CD14-positive monocyte (primary cell): ENCODE measurements around the gene ATP2B1. TPM values are rescaled to one million over a fixed set of nuclear protein-coding genes. Genes with fewer than 3 reads are reported as not detected.

Experiments
- DNase-seq, 3 donors: peaks; one replicate each; pipeline ENCODE4 v3.0.0-alpha.2; 2011 to 2022
- H2AFZ ChIP-seq: 2 replicates; pipeline ENCODE4 v1.6.0; 2012; ENCODE audit warnings: mild to moderate bottlenecking, low read depth, low read length, inconsistent platforms; ENCODE audit not compliant: insufficient read depth, poor library complexity, severe bottlenecking
- H3K27ac ChIP-seq, 2 donors: 1 replicate in 1 of 2; 2 replicates in 1 of 2; pipeline ENCODE4 v1.5.1; 2012 to 2013; ENCODE audit warnings: low read length in 2 of 2, control low read depth in 1 of 2, inconsistent platforms in 1 of 2, low read depth in 1 of 2, mild to moderate bottlenecking in 1 of 2
- H3K27me3 ChIP-seq, 2 donors: one replicate each; pipeline versions ENCODE4 v1.6.0 to v1.6.1; 2011 to 2013; ENCODE audit warnings: low read length in 2 of 2; ENCODE audit not compliant: control insufficient read depth in 2 of 2, insufficient read depth in 2 of 2
- H3K36me3 ChIP-seq, 2 donors: replicated peaks in 1 of 2; 1 replicate in 1 of 2; 2 replicates in 1 of 2; pipeline versions ENCODE4 v1.5.1 to v1.6.1; 2012 to 2013; ENCODE audit warnings: low read length in 2 of 2, control low read depth in 1 of 2, inconsistent platforms in 1 of 2, mild to moderate bottlenecking in 1 of 2; ENCODE audit not compliant: insufficient read depth in 2 of 2, control insufficient read depth in 1 of 2
- H3K4me1 ChIP-seq, 2 donors: 1 replicate in 1 of 2; 2 replicates in 1 of 2; pipeline versions ENCODE4 v1.5.1 to v1.6.1; 2012 to 2013; ENCODE audit warnings: low read length in 2 of 2, control low read depth in 1 of 2, inconsistent platforms in 1 of 2, mild to moderate bottlenecking in 1 of 2, moderate library complexity in 1 of 2; ENCODE audit not compliant: insufficient read depth in 2 of 2, control insufficient read depth in 1 of 2
- H3K4me2 ChIP-seq: replicated peaks from 2 replicates; pipeline ENCODE3; 2012; ENCODE audit warnings: low read length, moderate library complexity, mild to moderate bottlenecking; ENCODE audit not compliant: poor library complexity, severe bottlenecking; ENCODE audit errors: extremely low read depth
- H3K4me3 ChIP-seq, 3 experiments: fragments of 200-600 bp in 1 of 3; sonication (generic) in 1 of 3; replicated peaks in 1 of 3; 1 replicate in 2 of 3; 2 replicates in 1 of 3; pipeline ENCODE4 v1.5.1; 2011 to 2013; ENCODE audit warnings: low read length in 3 of 3, mild to moderate bottlenecking in 3 of 3, control low read depth in 2 of 3, low read depth in 2 of 3, inconsistent platforms in 1 of 3, moderate library complexity in 1 of 3
- H3K79me2 ChIP-seq: 2 replicates; pipeline ENCODE4 v1.6.0; 2012; ENCODE audit warnings: mild to moderate bottlenecking, control low read depth, inconsistent platforms, low read length, moderate library complexity; ENCODE audit not compliant: insufficient read depth
- H3K9ac ChIP-seq: 2 replicates; pipeline ENCODE4 v1.6.0; 2017; ENCODE audit warnings: low read length, mild to moderate bottlenecking; ENCODE audit not compliant: insufficient read depth, poor library complexity, severe bottlenecking
- H3K9me3 ChIP-seq, 2 donors: replicated peaks in 1 of 2; 1 replicate in 1 of 2; 2 replicates in 1 of 2; pipeline versions ENCODE4 v1.5.1 to v1.6.1; 2012 to 2013; ENCODE audit warnings: low read length in 2 of 2, control low read depth in 1 of 2; ENCODE audit not compliant: control insufficient read depth in 1 of 2, insufficient read depth in 1 of 2
- H4K20me1 ChIP-seq: 2 replicates; pipeline ENCODE4 v1.6.0; 2012; ENCODE audit warnings: mild to moderate bottlenecking, low read length, control low read depth, moderate library complexity; ENCODE audit not compliant: insufficient read depth
- H3K27ac Mint-ChIP-seq, 7 donors: one replicate each; pipeline ENCODE4 v1.8.0; 2020; ENCODE audit warnings: mild to moderate bottlenecking in 7 of 7, mixed read lengths in 7 of 7, moderate library complexity in 6 of 7, inconsistent platforms in 2 of 7
- H3K27me3 Mint-ChIP-seq, 3 donors: one replicate each; pipeline ENCODE4 v1.8.0; 2021 to 2022; ENCODE audit warnings: low read depth in 3 of 3, mild to moderate bottlenecking in 3 of 3, mixed read lengths in 3 of 3, moderate library complexity in 3 of 3, inconsistent platforms in 1 of 3
- H3K36me3 Mint-ChIP-seq, 2 donors: one replicate each; pipeline ENCODE4 v1.8.0; 2020; ENCODE audit warnings: mixed read lengths in 2 of 2, inconsistent platforms in 1 of 2, mild to moderate bottlenecking in 1 of 2
- H3K4me1 Mint-ChIP-seq: one replicate; pipeline ENCODE4 v1.8.0; 2020; ENCODE audit warnings: mild to moderate bottlenecking, mixed read lengths
- H3K4me3 Mint-ChIP-seq, 2 donors: one replicate each; pipeline ENCODE4 v1.8.0; 2020; ENCODE audit warnings: mild to moderate bottlenecking in 2 of 2, mixed read lengths in 2 of 2, moderate library complexity in 1 of 2
- H3K9me3 Mint-ChIP-seq, 7 donors: one replicate each; pipeline ENCODE4 v1.8.0; 2020 to 2022; ENCODE audit warnings: mixed read lengths in 7 of 7, mild to moderate bottlenecking in 6 of 7, moderate library complexity in 6 of 7, inconsistent platforms in 2 of 7
- CTCF ChIP-seq: fragments of 200-600 bp; IDR thresholded peaks from one replicate; pipeline ENCODE4 v1.8.0; 2022; ENCODE audit warnings: antibody characterized with exemption, mild to moderate bottlenecking
- WGBS: methylation state at CpG from one replicate; pipeline ENCODE4 v1.1.5; 2013; ENCODE audit warnings: missing lambda C conversion rate; ENCODE audit not compliant: insufficient coverage; 5-methylcytosine and 5-hydroxymethylcytosine counted together
- intact Hi-C, 2 donors: fragments of 100-400 bp; cut with micrococcal nuclease; formaldehyde crosslinking; loops; one replicate each; pipeline versions ENCODE4 v1.15.0 to v1.15.1; 2023
- polyA plus RNA-seq, 3 donors: library from polyadenylated mRNA; depleted of rRNA in 1 of 3; unstranded in 2 of 3; stranded (reverse) in 1 of 3; fragments of 300-500 nt in 2 of 3; fragments of >200 nt in 1 of 3; fragmentation: Illumina TruSeq in 2 of 3; gene quantifications; 1 replicate in 2 of 3; 2 replicates in 1 of 3; pipeline ENCODE4 v1.2.3, GENCODE V29; 2012 to 2021

The ATP2B1 gene
- polyA plus RNA-seq, 3 donors: 35.9 to 59.3 (median 53.9) TPM

GRCh38 chr12:89676930-89677329 is 31.7 kb downstream of the ATP2B1 start:
- peaks cover 15% of the 10 kb centered on the region for H3K4me1 Mint-ChIP-seq
- H3K9me3 ChIP-seq: peaks cover 0 to 13% of the 10 kb centered on the region in 2 donors
- H3K9ac ChIP-seq: no peak overlapping the region
- H2AFZ ChIP-seq: no peak overlapping the region
- H3K36me3 ChIP-seq: no peaks in the 10 kb centered on the region
- H3K4me3 ChIP-seq: no peak overlapping the region
- no peak for TF ChIP-seq CTCF
- peaks cover 100% of the 10 kb centered on the region for H4K20me1 ChIP-seq
- no CpG with 5 or more reads among the region's 2 CpGs for WGBS
- no peak overlapping the region for H3K27ac ChIP-seq
- H3K27ac Mint-ChIP-seq: no peak overlapping the region
- H3K4me3 Mint-ChIP-seq: no peak overlapping the region
- H3K27me3 ChIP-seq: no peaks in the 10 kb centered on the region
- peaks cover 8 to 20% (median 15%) of the 10 kb centered on the region in 7 donors for H3K9me3 Mint-ChIP-seq
- intact Hi-C loops: no loop called here
- H3K27me3 Mint-ChIP-seq: peaks cover 0 to 2% (median 0%) of the 10 kb centered on the region in 3 donors
- H3K36me3 Mint-ChIP-seq: peaks cover 33% of the 10 kb centered on the region in 2 donors
- no peak overlapping the region for H3K4me2 ChIP-seq
- DNase-seq: no peak
- no peaks in the 10 kb centered on the region for H3K4me1 ChIP-seq
- peaks cover 97% of the 10 kb centered on the region for H3K79me2 ChIP-seq

- no peak overlapping the region for H3K4me3 Mint-ChIP-seq
- H3K36me3 Mint-ChIP-seq: peaks cover 31 to 34% of the 10 kb centered on the region in 2 donors
- DNase-seq: no peak
- H3K9me3 Mint-ChIP-seq: peaks cover 0 to under 1% (median 0%) of the 10 kb centered on the region in 7 donors
- Histone ChIP-seq H3K4me2 (no peak overlapping the region), H4K20me1 (peaks cover 100% of the 10 kb centered on the region), H3K36me3 (no peaks in the 10 kb centered on the region), H3K4me3 (no peak overlapping the region), H3K4me1 (no peaks in the 10 kb centered on the region), H3K27me3 (no peaks in the 10 kb centered on the region), H3K9ac (no peak overlapping the region), H2AFZ (no peak overlapping the region), H3K79me2 (peaks cover 82% of the 10 kb centered on the region), H3K9me3 (no peaks in the 10 kb centered on the region), H3K27ac (no peak overlapping the region)
- no peak overlapping the region for H3K27ac Mint-ChIP-seq
- WGBS: no CpG with 5 or more reads among the region's 2 CpGs
- peaks cover 0 to 2% (median 0%) of the 10 kb centered on the region in 3 donors for H3K27me3 Mint-ChIP-seq
- intact Hi-C loops: no loop called here
- peaks cover 15% of the 10 kb centered on the region for H3K4me1 Mint-ChIP-seq
- no peak for TF ChIP-seq CTCF
Measured at GRCh38 chr12:89674326-89674942, 34.2 kb downstream of the ATP2B1 start.
